Measurements from ENCODE around the gene PRLH. TPM values are rescaled to one million over a fixed set of nuclear protein-coding genes. Genes with fewer than 3 reads are reported as not detected.
A peak's percentile ranks its signal among the peaks of the same experiment; 100 is the strongest.
"Not testable (repeated sequence)": the region's sequence is repeated elsewhere in the genome, so short reads cannot be mapped to it uniquely, and the experiment has no call there.

Gene PRLH
- total RNA-seq, 1 donor from 2014 or later = not detected

- Mint-ChIP-seq H3K27me3 (ENCODE audit: unreplicated experiment) (no peaks in the 10 kb centered on the region), H3K9me3 (ENCODE audit: unreplicated experiment) (no peaks in the 10 kb centered on the region), H3K4me3 (ENCODE audit: unreplicated experiment) (no peak overlapping the region), H3K27ac (ENCODE audit: unreplicated experiment) (peak overlapping the region; percentile 31), H3K36me3 (ENCODE audit: unreplicated experiment) (no peaks in the 10 kb centered on the region), H3K4me1 (ENCODE audit: unreplicated experiment) (peaks cover 63% of the 10 kb centered on the region)
- DNase-seq (ENCODE audit: extremely low spot score, unreplicated experiment) = no peak
- no peak for TF ChIP-seq CTCF (IDR thresholded peaks at IDR 0.05)
These were observed 26.1 kb downstream of the PRLH start for GRCh38 chr2:237592425-237592980.

DNA sequence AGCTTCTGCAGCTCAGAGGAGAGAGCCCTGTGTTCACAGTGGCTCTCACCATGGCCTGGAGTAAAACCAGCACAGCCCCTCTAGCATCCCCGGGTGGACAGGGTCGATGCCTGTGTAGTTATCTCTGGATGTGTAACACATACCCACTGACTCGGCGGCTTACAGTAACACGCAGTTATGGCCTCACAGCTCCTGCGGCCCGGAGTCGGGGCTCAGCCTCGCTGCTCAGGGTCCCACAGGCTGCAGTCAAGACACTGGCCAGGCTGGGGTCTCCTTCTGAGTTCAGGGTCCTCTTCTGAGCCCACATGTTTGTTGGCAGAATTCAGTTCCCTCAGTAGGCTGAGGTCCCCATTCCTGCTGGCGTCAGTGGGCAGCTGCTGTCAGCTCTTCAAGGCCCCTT is 26.7 kb downstream of the PRLH start:
- no peak for TF ChIP-seq CTCF (IDR thresholded peaks at IDR 0.05)
- peaks cover 63% of the 10 kb centered on the region for H3K4me1 Mint-ChIP-seq (ENCODE audit: unreplicated experiment)
- no peak for DNase-seq (ENCODE audit: extremely low spot score, unreplicated experiment)
- H3K27ac Mint-ChIP-seq (ENCODE audit: unreplicated experiment) = peak overlapping the region; percentile 31
- H3K4me3 Mint-ChIP-seq (ENCODE audit: unreplicated experiment) = no peak overlapping the region
- H3K9me3 Mint-ChIP-seq (ENCODE audit: unreplicated experiment) = no peaks in the 10 kb centered on the region
- H3K36me3 Mint-ChIP-seq (ENCODE audit: unreplicated experiment) = no peaks in the 10 kb centered on the region
- no peaks in the 10 kb centered on the region for H3K27me3 Mint-ChIP-seq (ENCODE audit: unreplicated experiment)

DNA sequence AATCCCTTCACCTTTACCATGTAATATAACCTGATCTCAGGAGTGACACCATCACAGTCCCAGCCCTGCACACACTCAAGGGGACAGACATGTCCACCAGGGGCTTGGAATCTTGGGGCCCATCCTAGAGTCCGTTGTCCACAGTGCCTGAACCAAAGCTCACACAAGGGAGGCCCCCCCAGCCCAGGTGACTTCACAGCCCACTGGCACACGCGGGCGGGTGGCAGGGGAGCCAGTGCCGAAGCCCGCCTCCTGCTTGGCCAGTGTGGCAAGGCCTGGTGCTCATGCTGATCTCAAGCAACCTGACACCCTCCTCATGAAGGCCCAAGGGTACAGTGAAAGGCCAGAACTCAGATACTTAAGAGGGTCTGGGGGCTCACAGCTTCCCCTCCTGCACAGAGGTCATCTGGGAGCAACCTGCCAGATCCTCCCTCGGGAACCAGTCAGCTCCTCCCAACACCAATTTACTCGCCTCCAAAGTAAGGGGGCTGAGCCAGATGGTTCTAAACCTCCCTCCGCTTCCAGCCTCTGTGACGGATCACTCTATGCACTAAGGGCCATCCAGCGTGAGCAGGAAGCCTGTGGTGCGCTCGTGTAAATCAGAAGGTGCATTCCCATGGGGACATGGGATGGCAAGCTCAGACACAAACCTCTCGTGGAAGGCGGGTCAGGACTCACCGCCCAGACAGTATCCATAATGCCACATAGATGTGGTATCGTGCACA is 27.4 kb downstream of the PRLH start:
- peaks cover 65% of the 10 kb centered on the region for H3K4me1 Mint-ChIP-seq (ENCODE audit: unreplicated experiment)
- no peak for TF ChIP-seq CTCF (IDR thresholded peaks at IDR 0.05)
- H3K27ac Mint-ChIP-seq (ENCODE audit: unreplicated experiment) = peak overlapping the region; percentile 87
- H3K4me3 Mint-ChIP-seq (ENCODE audit: unreplicated experiment) = no peak overlapping the region
- no peak for DNase-seq (ENCODE audit: extremely low spot score, unreplicated experiment)
- no peaks in the 10 kb centered on the region for H3K9me3 Mint-ChIP-seq (ENCODE audit: unreplicated experiment)
- H3K36me3 Mint-ChIP-seq (ENCODE audit: unreplicated experiment) = no peaks in the 10 kb centered on the region
- H3K27me3 Mint-ChIP-seq (ENCODE audit: unreplicated experiment) = no peaks in the 10 kb centered on the region

DNA sequence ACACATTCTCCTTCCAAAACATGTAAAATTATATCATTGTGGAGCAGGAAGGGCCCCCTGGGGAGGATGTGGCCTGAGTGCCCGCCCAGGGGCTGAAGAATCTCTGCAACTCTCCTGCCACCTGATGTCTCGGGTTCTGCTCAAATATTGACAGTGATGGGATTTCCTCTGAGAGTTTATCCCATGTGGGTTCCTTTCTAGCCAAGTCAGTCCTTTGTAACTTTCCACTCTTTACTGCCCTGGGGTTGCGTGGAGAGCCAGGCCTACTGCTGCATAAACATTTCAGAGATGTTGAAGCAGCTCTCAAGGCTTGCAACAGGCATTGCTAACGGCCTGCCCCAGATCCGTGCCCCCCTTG is 28.1 kb downstream of the PRLH start:
- TF ChIP-seq CTCF (IDR thresholded peaks at IDR 0.05) = no peak
- DNase-seq (ENCODE audit: extremely low spot score, unreplicated experiment) = no peak
- Mint-ChIP-seq H3K27me3 (ENCODE audit: unreplicated experiment) (no peaks in the 10 kb centered on the region), H3K27ac (ENCODE audit: unreplicated experiment) (peak overlapping the region; percentile 87), H3K9me3 (ENCODE audit: unreplicated experiment) (no peaks in the 10 kb centered on the region), H3K4me1 (ENCODE audit: unreplicated experiment) (peaks cover 61% of the 10 kb centered on the region), H3K36me3 (ENCODE audit: unreplicated experiment) (no peaks in the 10 kb centered on the region), H3K4me3 (ENCODE audit: unreplicated experiment) (no peak overlapping the region)

- not testable (repeated sequence) for H3K27ac Mint-ChIP-seq (ENCODE audit: unreplicated experiment); DNase-seq (ENCODE audit: extremely low spot score, unreplicated experiment); H3K4me3 Mint-ChIP-seq (ENCODE audit: unreplicated experiment)
These were observed 29.6 kb downstream of the PRLH start for GRCh38 chr2:237595829-237596519.

More at GRCh38 chr2:237595829-237596519, 29.6 kb downstream of the PRLH start:
- peaks cover 60% of the 10 kb centered on the region for H3K4me1 Mint-ChIP-seq (ENCODE audit: unreplicated experiment)
- H3K9me3 Mint-ChIP-seq (ENCODE audit: unreplicated experiment); H3K36me3 Mint-ChIP-seq (ENCODE audit: unreplicated experiment); H3K27me3 Mint-ChIP-seq (ENCODE audit: unreplicated experiment): not testable (repeated sequence)

Measured in osteocyte (in vitro differentiated cells).